HL-60 (cell line): Measurements from ENCODE around the gene C6orf136.
A peak's percentile ranks its signal among the peaks of the same experiment; 100 is the strongest.

Experiments
- DNase-seq, 2 experiments: peaks; one replicate each; pipeline ENCODE4 v3.0.0-alpha.2; 2010 to 2020; ENCODE audit warnings: low read depth in 1 of 2, low spot score in 1 of 2
- H3K27ac ChIP-seq: fragments of 250-450 bp; sonication (Bioruptor Pico); replicated peaks from 2 replicates; pipeline ENCODE4 v1.5.1; 2020; ENCODE audit warnings: mild to moderate bottlenecking, moderate library complexity
- H3K27me3 ChIP-seq: fragments of 250-450 bp; sonication (Bioruptor Pico); 2 replicates; pipeline ENCODE4 v1.5.1; 2021; ENCODE audit warnings: mild to moderate bottlenecking, moderate library complexity; ENCODE audit not compliant: insufficient read depth, poor library complexity, severe bottlenecking
- H3K4me3 ChIP-seq: replicated peaks from 2 replicates; pipeline ENCODE4 v1.5.1; 2011; ENCODE audit warnings: mild to moderate bottlenecking, control low read depth, low read length; ENCODE audit not compliant: insufficient read depth
- GABPA ChIP-seq: IDR thresholded peaks from 2 replicates; pipeline ENCODE4 v1.6.1; 2012; ENCODE audit warnings: low read depth
- POLR2AphosphoS5 ChIP-seq: IDR thresholded peaks from 2 replicates; pipeline ENCODE4 v1.6.1; 2012; ENCODE audit warnings: low read depth
- SPI1 ChIP-seq: IDR thresholded peaks from 2 replicates; pipeline ENCODE4 v1.6.1; 2012; ENCODE audit warnings: low read depth, mild to moderate bottlenecking, borderline replicate concordance
- TF ChIP-seq, protein P1 (sequence below): IDR thresholded peaks from 2 replicates; pipeline ENCODE4 v1.6.1; 2012; ENCODE audit warnings: low read depth; ENCODE audit not compliant: insufficient replicate concordance
- TF ChIP-seq, protein P2 (sequence below): IDR thresholded peaks from one replicate; pipeline ENCODE4 v1.5.1; 2011; ENCODE audit warnings: low read length, control low read depth, inconsistent platforms; ENCODE audit not compliant: insufficient read depth

Gene C6orf136

DNA sequence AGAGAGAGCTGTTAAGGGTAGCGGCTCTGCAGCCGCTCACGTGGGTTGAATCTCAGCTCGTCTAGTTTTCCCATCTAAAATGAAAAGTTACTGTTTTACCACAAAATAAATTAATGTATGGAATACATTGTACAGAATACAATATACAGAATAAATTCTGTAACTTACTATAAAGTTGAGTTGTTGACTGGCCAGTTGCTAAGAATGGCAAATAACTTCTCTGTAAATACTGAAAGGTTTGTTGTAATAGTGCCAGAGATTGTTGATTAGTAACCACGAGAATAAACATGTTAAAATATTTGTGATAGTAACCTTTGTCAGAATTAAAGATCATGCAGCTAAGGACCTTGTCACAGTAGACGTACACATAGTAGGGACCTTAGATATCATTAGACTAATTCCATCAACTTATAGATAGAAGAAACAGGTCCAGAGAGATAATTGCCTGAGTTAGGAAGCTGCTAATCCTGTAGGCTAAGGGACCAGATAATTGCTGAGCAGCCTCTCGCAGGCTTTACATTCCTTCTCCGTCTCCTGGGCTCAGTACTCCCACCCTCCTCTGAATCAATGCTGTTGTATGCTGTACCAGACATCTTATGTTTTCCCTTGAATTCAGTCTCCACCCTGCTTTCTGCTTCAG is 44.4 kb downstream of the C6orf136 start:
- Histone ChIP-seq H3K27ac (peak overlapping the region; percentile 76), H3K27me3 (no peaks in the 10 kb centered on the region), H3K4me3 (peak overlapping the region; percentile 78)
- DNase-seq = no peak
- TF ChIP-seq SPI1 (no peak), POLR2AphosphoS5 (no peak), GABPA (no peak)
- TF ChIP-seq, protein P1, sequence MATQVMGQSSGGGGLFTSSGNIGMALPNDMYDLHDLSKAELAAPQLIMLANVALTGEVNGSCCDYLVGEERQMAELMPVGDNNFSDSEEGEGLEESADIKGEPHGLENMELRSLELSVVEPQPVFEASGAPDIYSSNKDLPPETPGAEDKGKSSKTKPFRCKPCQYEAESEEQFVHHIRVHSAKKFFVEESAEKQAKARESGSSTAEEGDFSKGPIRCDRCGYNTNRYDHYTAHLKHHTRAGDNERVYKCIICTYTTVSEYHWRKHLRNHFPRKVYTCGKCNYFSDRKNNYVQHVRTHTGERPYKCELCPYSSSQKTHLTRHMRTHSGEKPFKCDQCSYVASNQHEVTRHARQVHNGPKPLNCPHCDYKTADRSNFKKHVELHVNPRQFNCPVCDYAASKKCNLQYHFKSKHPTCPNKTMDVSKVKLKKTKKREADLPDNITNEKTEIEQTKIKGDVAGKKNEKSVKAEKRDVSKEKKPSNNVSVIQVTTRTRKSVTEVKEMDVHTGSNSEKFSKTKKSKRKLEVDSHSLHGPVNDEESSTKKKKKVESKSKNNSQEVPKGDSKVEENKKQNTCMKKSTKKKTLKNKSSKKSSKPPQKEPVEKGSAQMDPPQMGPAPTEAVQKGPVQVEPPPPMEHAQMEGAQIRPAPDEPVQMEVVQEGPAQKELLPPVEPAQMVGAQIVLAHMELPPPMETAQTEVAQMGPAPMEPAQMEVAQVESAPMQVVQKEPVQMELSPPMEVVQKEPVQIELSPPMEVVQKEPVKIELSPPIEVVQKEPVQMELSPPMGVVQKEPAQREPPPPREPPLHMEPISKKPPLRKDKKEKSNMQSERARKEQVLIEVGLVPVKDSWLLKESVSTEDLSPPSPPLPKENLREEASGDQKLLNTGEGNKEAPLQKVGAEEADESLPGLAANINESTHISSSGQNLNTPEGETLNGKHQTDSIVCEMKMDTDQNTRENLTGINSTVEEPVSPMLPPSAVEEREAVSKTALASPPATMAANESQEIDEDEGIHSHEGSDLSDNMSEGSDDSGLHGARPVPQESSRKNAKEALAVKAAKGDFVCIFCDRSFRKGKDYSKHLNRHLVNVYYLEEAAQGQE = no peak
- TF ChIP-seq, protein P2, sequence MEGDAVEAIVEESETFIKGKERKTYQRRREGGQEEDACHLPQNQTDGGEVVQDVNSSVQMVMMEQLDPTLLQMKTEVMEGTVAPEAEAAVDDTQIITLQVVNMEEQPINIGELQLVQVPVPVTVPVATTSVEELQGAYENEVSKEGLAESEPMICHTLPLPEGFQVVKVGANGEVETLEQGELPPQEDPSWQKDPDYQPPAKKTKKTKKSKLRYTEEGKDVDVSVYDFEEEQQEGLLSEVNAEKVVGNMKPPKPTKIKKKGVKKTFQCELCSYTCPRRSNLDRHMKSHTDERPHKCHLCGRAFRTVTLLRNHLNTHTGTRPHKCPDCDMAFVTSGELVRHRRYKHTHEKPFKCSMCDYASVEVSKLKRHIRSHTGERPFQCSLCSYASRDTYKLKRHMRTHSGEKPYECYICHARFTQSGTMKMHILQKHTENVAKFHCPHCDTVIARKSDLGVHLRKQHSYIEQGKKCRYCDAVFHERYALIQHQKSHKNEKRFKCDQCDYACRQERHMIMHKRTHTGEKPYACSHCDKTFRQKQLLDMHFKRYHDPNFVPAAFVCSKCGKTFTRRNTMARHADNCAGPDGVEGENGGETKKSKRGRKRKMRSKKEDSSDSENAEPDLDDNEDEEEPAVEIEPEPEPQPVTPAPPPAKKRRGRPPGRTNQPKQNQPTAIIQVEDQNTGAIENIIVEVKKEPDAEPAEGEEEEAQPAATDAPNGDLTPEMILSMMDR = no peak

DNA sequence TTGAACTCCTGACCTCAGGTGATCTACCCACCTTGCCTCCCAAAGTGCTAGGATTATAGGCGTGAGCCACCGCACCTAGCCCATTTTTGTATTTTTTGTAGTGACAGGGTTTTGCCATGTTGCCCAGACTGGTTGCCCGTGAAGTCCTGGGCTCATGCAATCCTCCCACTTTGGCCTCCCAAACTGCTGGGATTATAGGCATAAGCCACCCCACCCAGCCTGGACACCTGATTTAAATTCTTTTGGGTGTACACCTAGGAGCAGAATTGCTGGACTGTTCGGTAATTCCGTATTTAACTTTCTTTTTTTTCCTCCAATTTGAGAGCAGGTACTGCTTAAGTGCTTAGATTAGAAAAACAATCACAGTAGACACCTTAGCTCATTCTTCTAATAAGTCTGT is 49.5 kb downstream of the C6orf136 start:
- Histone ChIP-seq H3K27me3 (no peaks in the 10 kb centered on the region), H3K4me3 (no peak overlapping the region), H3K27ac (no peak overlapping the region)
- TF ChIP-seq GABPA (no peak), POLR2AphosphoS5 (no peak), SPI1 (no peak)
- TF ChIP-seq, protein P2 = no peak
- TF ChIP-seq, protein P1 = no peak
- no peak for DNase-seq

DNA sequence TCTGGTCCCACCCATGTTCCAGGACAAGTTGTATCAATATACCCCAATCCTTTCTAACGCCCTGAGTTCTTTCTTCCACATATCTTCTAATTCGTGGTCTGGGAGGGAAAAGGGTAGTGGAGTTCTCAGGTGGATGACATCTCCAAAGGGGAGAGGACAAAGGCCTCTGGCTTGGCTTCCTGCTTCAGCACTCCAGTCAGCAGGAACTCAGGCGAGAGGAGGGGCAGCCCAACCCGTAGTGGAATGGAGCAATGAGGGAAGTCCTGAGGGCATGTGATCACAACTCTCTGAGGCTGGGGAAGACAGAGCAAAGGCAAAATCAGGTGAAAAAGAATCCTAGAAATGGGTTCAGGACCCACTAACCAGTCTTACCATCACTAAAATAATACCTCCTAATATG is 53.4 kb downstream of the C6orf136 start:
- TF ChIP-seq, protein P2 = no peak
- TF ChIP-seq POLR2AphosphoS5 = no peak
- no peak for TF ChIP-seq GABPA
- Histone ChIP-seq H3K4me3 (no peak overlapping the region), H3K27me3 (no peaks in the 10 kb centered on the region), H3K27ac (no peak overlapping the region)
- DNase-seq = peak in 1 of 2 experiments; percentile 52
